ACHN (cell line): Measurements from ENCODE around the gene EXD3.
A peak's percentile ranks its signal among the peaks of the same experiment; 100 is the strongest.

Experiments
- DNase-seq: peaks from one replicate; pipeline ENCODE4 v3.0.0-alpha.2; 2015
- in situ Hi-C: cut with HindIII; loops from 2 replicates; pipeline ENCODE4 v1.10.0; 2017; ENCODE audit warnings: low sequenced_read_pairs, low pct_ligation_motif_present, low pct_unique_long_range_greater_than_20kb

EXD3 gene

DNA sequence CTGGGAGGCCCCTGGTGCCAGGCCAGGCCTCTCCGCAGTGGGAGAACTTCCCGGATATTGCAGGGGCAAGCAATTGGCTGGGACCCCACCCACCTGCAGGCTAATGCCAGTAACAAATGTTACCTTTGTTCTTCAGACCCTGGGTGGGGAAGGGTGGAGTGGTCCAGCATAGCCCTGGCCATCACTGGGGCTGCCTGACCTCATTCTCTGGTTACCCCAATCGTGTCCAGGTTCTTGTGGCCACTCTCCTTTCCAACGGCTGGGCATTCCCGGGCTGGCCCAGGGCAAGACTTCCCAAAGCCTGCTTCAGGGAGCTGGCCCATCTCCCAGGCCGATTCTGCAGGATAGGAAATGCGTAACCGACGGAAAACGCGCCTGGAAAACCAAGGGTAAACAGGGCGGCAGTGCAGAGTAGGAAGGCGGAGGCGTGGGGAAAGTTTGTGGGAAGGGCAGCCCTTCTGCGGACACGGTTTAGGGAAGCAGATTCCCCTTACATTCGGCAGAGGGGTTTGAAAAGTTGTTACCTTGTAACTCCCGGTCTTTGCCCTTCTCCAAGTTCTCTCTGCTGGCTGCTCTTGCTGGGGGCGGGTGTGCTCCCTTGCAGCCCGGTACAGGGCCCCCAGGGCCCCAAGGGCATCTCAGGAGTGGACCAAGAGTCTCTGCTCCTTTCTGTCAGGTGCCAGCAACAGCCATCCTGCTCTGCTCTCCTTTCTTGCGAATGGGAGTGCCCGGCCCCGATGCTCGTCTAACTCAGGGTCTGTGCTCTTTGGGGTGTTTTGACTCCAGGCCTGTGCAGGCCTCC is 124.4 kb downstream of the EXD3 start:
- no peak for DNase-seq
- in situ Hi-C loops = no loop called here

DNA sequence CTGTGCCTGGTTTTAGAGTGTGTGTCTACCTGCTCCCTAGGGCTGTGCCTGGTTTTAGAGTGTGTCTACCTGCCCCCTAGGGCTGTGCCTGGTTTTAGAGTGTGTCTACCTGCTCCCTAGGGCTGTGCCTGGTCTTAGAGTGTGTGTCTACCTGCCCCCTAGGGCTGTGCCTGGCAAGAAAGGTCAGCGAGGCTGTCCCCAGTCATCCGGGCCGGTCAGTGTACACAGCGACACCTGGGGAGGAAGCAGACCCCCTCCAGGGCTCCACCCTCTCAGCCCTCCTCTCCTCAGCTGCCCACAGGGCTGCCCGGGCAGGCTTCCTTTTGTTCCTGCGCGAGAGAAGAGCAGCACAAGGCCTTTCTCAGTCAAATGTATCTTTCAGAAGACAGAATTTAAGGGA is 125.0 kb downstream of the EXD3 start:
- in situ Hi-C loops = no loop called here
- no peak for DNase-seq

DNA sequence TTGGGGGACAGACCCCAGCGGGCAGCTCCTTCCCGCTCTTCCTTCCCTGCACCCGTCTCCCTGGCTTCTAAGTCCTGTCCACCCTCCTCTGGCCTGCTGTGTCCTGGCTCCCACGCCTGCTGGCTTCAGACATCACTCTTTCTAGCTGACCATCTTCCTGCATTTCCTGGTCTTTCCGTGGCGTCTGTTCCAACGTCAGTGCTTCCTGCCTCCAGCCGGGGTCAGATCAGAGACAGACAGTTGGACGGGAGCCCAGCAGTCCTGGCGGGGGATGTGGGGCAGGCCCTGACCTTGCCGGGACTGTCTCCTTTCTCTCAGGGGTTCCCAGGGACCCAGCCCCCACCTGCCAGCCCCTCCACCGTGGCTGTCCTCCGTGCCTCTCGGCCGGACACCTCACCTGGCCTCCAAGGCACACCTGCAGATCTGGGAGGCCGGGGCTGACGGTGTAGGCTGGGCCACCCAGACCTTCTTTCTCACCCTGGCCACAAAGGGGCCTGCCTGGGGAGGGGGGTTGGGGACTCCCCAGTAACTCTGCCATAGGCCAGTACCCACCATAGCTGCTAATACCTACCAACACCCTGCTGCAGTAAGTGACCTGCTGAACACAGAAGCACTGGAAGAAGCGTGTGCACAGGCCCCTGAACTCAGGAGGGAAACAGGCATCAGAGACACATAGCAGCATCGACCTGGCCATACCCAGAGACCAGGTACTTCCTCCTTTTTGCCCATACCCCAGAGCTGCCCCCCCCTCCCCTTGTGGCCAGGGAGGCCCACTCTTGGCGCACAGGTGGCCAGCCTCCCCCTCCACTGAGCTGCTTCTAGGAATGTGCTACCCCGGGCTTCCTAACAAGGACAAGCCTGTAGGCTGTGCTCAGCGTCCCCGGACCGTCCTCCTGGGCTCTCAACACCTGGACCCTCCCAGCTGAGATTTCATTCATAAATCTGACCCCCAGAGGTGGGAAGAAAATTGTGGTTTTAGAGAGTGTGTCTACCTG is 126.0 kb downstream of the EXD3 start:
- in situ Hi-C loops = no loop called here
- no peak for DNase-seq

DNA sequence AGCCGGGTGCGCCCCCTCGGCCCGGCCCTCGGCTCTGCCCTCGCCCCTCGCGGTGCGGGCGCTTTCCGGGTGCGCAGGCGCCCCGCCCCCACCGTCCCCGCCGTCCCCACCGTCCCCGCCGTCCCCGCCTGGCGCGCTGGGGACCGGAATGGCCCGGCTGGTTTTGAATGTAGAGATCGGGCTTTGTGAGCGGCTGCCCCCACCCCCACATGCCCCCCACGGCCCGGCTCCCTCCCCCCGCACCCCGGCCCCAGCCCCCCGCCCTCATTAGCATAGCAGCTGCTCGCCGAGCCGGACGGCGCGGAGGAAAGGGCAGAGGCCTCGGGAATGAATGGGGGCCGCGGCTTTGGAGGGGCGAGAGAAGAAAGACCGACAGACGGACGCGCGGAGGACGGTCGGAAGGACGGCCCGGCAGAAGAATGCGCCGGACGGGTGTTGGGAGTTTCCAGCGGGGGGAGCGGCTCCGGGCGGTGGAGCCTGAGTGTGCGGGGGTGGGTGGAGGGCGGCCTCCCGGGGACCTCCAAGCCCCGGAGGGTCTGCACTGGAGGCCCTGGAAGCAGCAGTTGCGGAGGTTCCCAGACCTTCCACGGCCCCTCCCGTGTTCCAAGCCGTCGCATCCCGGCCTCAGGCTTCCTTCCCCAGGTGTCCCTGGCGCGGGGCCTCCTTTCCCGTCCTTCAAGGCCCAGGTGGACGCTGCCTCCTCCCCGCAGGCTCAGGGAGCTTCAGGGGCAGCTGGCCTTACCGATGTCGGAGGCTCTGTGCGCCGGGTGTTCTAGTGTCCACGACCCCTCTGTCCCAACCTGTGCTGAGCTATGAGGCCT is 126.9 kb downstream of the EXD3 start:
- in situ Hi-C loops = no loop called here
- no peak for DNase-seq

DNA sequence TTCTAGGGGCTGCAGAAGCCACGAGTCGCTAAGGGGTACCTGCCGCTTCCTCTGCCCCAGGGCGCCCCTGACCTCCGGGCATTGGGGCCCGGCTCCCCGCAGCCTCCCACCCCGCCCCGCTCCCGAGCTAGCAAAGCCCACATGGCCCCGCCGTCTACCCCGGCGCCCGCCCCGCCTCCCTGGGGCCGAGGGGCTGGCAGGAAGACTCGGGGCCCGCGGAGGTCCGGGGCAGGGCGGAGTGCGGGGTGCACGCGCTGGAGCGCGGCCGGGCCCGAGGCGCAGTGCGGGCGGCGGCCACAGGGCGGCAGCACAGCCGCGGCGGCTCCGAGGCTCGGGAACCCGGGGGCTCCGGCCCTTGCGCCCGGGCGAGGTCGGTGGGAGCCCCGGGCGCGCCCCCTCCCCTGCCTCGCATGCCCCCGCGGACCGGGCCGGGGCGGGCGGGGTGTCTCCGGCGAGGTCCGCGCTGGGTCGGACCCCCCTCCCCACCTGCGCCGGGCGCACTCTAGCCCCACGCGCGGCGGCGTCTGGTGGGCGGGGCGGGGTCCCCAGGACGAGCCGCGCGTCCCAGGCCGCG is 127.6 kb downstream of the EXD3 start:
- DNase-seq = peak; percentile 30
- in situ Hi-C loops = no loop called here

DNA sequence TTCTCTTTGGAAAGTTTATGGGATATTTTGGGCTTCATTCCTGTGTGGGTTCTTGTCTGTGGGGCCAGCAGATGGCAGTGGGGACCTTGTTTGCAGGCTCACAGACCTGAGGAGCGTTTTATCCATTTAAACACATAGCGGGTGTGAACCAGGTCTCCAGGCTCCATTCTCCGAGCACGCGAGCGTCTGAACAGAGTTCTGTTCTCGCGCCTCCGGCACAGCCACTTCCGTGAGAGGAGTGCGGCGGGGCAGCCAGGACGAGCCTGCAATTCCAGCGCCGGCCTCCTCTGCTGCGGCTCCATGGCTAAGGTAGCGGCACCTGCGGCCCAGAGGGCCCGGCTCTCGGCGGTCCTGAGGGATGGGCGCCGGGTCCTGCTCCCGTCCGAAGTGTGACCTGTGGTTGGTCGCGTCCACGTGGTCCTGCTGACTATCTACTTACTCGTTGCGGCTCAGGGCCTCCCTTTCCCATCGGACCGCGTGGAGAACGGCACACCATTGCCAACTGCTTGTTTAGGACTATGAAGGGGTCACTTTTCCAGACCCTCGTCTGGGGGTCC is 128.2 kb downstream of the EXD3 start:
- in situ Hi-C loops = no loop called here
- no peak for DNase-seq

DNA sequence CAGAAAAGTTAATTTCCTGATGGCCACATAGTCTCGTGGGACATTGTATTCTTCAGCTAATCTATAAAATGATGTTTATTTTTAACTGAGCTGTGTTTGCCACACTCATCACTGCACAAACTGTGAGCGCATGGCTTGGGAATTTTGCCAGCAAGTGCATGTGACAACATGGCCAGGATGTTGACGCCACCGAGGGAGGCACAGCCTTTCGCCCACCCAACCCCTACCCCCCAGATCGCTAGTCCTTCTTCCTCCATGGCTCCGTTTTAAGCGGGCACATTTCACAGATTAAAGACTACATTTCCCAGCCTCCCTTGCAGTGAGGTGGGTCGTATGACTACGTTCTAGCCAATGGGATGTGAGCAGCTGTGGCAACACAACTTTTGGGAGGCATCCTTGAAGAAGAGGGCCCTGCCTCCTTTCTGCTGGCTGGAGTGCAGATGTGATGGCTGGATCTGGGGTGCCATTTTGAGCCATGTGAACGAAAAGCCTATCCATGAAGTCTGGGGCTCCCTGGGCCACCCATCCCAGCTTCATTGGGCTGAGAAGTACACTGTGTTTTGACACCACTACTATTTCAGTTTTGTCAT is 128.8 kb downstream of the EXD3 start:
- DNase-seq = peak; percentile 16
- in situ Hi-C loops = no loop called here

DNA sequence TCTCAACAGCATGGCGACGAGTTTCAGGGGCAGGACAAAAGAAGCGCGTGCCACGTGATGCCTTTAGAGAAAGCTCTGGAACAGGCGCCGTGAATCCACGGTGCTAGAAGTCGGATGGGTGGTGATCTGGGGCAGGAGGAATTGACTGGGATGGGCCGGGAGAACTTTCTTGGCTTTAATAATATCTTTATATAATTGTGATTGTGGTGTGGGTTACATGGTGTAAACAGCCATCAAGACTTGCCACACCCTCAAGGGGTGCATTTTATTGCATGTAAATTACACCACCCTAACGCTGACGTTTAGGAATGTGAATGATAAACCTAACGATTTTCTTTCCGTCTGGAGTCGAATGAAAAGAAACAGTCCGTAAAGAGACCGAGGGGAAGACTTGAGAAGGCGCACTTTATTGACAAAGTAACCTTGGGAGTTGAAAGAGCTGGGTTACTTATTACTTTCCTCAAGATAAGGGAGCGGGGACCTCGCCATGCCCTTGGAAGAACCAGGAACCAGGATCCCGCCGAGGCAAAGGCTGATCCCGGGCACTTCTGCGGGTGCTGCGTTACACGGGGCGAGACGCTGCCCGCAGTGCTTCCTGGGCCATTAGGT is 129.4 kb downstream of the EXD3 start:
- no peak for DNase-seq
- in situ Hi-C loops = no loop called here

DNA sequence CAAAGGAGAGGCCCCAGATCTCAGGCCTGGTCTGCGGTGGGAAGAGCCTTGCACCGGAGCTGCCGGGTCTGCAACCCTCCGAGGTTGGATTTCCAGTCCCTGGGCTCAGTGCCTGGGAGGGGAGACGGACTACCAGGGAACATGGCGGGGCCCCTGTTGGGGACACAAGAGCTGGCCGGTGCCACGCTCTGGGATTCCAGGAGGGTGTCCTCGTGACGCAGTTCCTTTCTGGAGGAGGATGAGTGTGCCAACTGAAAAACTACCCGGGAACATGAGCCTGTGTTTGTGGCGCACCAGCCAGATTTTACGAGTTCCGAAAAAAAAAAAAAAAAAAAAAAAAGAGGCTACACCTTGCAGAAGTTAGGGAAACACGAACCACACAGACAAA is 129.9 kb downstream of the EXD3 start:
- DNase-seq = no peak
- in situ Hi-C loops = no loop called here

DNA sequence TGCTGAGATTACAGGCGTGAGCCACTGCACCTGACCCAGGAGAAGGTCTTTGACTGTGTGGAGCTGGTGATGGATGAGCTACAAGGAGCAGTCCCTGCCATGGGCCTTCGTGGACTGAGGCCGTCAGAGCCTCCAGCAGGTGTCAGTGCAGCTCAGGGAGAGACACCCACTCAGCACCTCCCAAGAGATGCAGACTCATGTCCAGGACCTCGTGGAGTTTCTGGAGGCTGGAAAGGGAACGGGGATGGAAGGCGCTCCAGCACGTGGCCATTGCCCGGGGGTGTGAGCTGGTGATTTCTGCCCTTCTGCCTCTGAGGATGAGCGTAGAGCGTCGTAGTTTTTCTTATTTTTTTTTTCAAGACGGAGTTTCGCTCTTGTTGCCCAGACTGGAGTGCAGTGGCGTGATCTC is 136.0 kb downstream of the EXD3 start:
- peak; percentile 60 for DNase-seq
- in situ Hi-C loops = no loop called here

DNA sequence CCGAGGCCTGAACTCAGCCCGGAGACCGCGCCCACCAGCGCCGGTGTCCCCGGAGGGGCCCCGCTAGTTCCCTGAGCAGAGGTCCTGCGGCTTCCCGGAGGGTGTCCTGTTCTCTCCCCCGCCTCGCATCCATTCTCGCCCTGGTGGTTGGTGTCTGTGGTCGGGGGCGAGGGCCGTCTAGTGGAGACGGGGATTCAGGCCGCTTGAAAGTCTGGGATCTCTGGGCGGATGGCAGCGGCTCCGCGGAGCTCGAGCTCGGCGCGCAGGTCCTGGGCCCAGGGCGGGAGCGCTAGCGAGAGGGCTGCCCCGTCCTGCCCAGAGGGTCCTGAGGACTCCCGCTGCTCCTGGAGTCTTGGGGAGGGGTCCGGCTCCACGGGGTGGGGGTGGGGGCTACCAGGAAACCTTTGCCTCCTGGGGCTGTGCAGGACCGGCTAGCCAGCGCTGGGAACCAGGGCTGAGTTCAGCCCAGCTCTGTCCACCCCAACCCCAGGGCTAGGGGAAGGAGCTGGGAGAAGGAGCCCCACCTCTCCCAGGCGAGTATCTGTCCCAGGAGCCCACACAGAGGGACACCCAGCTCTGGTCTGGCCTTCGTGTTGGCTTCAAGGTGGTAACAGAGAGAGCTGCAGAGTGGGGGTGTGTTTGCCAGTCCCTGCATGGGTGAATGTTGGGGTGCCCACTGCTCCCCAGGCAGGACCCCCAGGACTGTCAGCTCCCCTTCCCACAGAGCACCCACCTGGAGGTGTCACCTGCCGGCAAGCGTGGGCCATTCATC is 141.4 kb downstream of the EXD3 start:
- in situ Hi-C loops = no loop called here
- DNase-seq = no peak

DNA sequence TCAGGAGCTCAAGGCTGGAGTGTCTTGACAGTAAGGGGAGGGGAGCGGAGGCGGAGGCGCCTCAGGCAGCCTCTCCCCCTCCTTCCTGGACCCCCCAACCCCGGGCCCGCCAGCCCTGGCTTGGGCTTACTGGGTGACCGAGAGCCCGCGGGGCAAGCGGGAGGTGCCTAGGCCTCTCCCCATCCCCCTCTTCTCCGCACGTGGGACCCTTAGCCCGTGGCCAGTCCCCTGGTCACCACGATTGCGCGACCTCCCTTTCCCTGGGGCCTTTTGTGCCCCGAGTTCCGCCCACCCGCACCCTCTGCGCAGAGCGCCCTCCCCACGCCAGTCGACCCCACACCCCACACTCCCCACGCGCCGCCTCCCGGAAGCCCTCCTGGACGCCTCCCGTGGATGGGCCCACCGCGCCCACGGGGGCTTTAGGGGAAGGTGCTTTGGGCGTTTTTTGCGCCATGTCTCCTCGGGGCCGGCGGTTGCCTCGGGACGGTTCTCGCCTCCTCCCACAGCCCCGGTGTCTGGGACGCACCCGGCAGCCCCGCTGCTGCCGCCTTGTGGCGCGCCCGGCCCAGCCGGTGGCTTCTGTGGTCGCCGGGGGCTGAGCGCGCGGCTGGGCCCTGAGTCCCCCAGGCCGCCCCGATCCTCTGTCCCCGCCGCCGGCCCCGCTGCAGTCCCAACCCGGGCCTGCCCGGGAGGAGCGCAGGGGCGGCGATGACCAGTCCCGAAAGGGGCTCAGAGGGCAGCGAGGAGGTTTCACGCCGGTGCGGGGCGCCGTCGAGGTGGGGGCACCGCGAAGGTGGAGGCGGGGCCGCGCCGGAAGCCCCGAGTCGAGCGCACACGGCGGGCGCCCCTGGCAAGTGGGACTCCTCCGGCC is 142.3 kb downstream of the EXD3 start:
- in situ Hi-C loops = no loop called here
- DNase-seq = no peak

DNA sequence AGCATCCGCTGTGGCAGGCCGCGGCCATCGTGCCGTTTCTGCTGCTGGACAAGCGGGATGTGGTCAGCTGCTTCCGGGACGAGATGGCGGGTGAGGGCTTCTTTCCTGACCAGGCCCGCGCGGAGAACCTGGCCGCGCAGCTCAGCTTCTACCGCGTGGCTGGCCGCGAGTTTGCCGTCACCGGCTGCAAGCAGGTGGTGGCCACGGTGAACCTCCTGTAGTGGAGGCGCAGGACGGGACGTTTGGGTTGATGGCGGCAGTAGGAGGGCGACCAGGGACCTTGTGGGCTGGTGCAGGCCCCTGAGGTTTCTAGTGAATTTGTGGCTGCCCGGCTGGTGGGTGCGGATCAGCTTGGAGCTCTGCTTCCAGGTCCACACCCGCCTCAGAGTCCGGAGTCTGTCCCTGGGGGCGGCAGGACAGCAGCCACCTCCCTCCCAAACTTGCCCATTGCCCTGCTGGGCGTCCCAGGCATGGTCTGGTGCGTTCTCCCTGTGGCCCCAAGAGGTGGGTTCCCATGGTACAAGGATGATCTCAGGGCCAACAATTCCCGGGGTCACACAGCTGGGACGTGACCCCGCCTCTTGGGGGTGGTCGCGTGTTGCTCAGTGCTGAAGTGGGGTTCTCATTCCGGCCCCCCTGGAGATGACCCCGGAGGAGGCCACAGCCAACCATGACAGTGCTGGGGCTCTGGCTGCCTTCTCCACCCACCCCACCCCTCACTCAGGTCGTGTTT is 143.1 kb downstream of the EXD3 start:
- in situ Hi-C loops = no loop called here
- no peak for DNase-seq

DNA sequence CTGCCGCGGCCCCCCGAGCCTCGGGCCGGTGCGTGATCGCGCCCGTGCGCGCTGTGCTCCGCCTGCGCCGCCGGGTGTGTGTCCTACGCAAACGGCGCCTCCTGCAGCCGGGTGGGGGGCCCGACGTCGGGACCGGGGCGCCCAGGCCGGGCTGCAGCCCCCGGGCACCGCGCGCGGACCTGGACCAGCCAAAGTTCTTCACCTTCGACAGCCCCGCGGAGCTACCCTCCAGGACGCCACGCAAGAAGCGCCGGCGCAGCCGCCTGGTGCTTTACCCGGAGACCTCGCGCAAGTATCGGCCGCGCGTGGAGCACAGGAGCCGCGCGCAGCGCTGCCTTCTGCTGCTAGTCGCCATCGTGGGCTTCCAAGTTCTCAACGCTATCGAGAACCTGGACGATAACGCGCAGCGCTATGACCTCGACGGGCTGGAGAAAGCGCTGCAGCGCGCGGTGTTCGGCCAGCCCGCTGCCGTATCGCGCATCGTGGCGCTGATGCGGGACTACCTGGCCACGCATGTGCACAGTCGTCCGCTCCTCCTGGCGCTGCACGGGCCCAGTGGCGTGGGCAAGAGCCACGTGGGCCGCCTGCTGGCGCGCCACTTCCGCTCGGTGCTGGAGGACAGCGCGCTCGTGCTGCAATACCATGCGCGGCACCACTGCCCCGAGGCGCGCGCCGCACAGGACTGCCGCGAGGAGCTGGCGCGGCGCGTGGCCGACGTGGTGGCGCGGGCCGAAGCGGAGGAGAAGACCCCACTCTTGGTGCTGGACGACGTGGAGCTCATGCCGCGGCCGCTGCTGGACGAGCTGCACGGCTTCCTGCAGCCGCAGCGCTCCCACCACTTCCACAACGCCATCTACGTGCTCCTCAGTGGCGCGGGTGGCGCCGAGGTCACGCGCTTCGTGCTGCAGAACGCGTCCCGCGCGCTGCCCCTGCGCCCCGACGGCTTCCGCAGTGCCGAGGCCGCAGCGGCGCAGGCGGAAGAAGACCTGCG is 143.9 kb downstream of the EXD3 start:
- in situ Hi-C loops = no loop called here

More for the DNA sequence above, 143.9 kb downstream of the EXD3 start:
- no peak for DNase-seq
